ENCODE data around the gene XPA. TPM values are rescaled to one million over a fixed set of nuclear protein-coding genes. Genes with fewer than 3 reads are reported as not detected.

XPA gene
- total RNA-seq, 1 donor: 8.7 TPM

DNA sequence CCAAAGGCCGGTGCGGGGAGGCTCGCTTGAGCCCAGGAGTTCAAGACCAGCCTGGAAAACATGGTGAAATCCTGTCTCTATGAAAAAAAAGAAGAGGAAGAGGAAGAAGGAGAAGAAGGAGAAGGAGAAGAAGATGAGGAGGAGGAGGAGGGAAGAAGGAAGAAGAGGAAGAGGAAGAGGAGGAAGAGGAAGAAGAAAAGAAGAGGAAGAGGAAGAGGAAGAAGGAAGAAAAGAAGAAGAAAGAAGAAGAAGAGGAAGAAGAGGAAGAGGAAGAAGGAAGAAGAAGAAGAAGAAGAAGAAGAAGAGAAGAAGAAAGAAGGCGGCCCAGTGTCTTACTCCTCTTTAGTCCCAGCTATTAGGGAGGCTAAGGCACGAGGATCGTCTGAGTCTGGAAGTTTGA, 44.8 kb upstream of the XPA start:
- H3K9me3 ChIP-seq (ENCODE audit: low read depth, low read length): no peaks in the 10 kb centered on the region
- H3K27ac ChIP-seq (ENCODE audit: low read depth, low read length): no peak overlapping the region
- H4K20me1 ChIP-seq (ENCODE audit: insufficient read depth, low read length): no peaks in the 10 kb centered on the region
- H3K4me2 ChIP-seq (ENCODE audit: insufficient read depth, low read length): no peak overlapping the region
- peaks cover 69% of the 10 kb centered on the region for H3K27me3 ChIP-seq (ENCODE audit: insufficient read depth, low read length)
- H2AFZ ChIP-seq (ENCODE audit: low read length): no peak overlapping the region
- H3K36me3 ChIP-seq (ENCODE audit: insufficient read depth, low read length): no peaks in the 10 kb centered on the region
- TF ChIP-seq, protein P1, sequence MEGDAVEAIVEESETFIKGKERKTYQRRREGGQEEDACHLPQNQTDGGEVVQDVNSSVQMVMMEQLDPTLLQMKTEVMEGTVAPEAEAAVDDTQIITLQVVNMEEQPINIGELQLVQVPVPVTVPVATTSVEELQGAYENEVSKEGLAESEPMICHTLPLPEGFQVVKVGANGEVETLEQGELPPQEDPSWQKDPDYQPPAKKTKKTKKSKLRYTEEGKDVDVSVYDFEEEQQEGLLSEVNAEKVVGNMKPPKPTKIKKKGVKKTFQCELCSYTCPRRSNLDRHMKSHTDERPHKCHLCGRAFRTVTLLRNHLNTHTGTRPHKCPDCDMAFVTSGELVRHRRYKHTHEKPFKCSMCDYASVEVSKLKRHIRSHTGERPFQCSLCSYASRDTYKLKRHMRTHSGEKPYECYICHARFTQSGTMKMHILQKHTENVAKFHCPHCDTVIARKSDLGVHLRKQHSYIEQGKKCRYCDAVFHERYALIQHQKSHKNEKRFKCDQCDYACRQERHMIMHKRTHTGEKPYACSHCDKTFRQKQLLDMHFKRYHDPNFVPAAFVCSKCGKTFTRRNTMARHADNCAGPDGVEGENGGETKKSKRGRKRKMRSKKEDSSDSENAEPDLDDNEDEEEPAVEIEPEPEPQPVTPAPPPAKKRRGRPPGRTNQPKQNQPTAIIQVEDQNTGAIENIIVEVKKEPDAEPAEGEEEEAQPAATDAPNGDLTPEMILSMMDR (IDR thresholded peaks at IDR 0.05; ENCODE audit: extremely low read depth, low read depth, low read length): no peak
- DNase-seq (ENCODE audit: insufficient read length, low spot score, missing footprints): no peak
- no peak overlapping the region for H3K4me3 ChIP-seq (ENCODE audit: insufficient read depth, low read length)
- no peaks in the 10 kb centered on the region for H3K79me2 ChIP-seq (ENCODE audit: insufficient read depth, low read length)
- peaks cover 10% of the 10 kb centered on the region for H3K4me1 ChIP-seq (ENCODE audit: insufficient read depth, low read length)

DNA sequence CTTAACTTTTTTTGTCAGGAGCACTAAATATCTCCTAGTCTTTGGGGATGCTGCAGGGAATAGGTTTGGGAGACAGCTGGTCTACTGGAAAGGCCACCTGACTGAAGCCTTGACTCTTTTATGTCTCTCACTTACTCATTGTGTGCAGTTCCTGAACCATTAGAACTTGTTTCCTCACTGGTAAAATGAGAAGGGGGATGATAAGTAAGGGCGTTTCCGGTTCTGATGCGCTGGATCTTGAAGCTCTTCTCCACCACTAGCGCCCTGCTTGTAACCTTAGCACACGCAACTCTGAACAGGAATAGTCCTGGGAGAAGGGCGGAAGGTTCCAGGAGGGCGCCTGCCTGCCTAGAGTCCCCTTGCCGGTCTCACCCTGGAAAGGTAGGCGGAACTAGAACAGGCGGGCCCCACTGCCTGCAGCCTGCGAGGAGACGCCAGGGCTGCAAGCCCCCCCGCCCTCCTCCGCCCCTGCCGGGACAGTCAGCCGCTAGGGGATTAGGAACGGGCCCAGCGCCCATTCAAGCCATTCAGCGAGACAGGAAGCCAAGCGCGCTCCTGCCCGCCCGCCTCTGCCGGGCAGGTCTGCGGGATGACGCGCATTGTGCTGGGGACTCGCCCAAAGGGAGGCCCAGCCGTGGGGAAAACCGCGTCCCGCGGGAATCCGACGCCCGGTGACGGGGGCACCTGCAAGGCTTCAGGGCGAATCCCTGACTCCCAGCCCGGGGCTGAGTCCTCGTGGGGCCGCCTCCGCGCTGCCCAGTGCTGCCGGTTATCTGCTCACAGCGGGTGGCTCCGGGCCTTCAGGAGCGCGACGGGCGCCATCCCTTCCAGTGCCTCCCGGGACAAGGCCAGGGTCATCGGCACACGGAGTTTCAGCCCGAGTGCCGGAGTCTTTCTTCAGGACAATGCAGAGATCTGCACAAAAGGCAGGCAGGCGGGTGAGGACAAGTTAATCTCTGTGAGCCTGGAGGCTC, 44.0 kb upstream of the XPA start:
- peaks cover 10% of the 10 kb centered on the region for H3K4me1 ChIP-seq (ENCODE audit: insufficient read depth, low read length)
- no peak overlapping the region for H3K27ac ChIP-seq (ENCODE audit: low read depth, low read length)
- TF ChIP-seq, protein P1 (IDR thresholded peaks at IDR 0.05; ENCODE audit: extremely low read depth, low read depth, low read length): no peak
- no peaks in the 10 kb centered on the region for H3K36me3 ChIP-seq (ENCODE audit: insufficient read depth, low read length)
- H3K9me3 ChIP-seq (ENCODE audit: low read depth, low read length): no peaks in the 10 kb centered on the region
- DNase-seq (ENCODE audit: insufficient read length, low spot score, missing footprints): peak; percentile 83
- peak overlapping the region; percentile 49 for H2AFZ ChIP-seq (ENCODE audit: low read length)
- H3K79me2 ChIP-seq (ENCODE audit: insufficient read depth, low read length): no peaks in the 10 kb centered on the region
- H4K20me1 ChIP-seq (ENCODE audit: insufficient read depth, low read length): no peaks in the 10 kb centered on the region
- H3K4me2 ChIP-seq (ENCODE audit: insufficient read depth, low read length): peak overlapping the region; percentile 69
- peaks cover 65% of the 10 kb centered on the region for H3K27me3 ChIP-seq (ENCODE audit: insufficient read depth, low read length)
- H3K4me3 ChIP-seq (ENCODE audit: insufficient read depth, low read length): peak overlapping the region; percentile 57

GRCh38 chr9:97737429-97737828, 40.3 kb upstream of the XPA start:
- H2AFZ ChIP-seq (ENCODE audit: low read length): no peak overlapping the region
- TF ChIP-seq, protein P1 (IDR thresholded peaks at IDR 0.05; ENCODE audit: extremely low read depth, low read depth, low read length): no peak
- DNase-seq (ENCODE audit: insufficient read length, low spot score, missing footprints): no peak
- no peaks in the 10 kb centered on the region for H3K9me3 ChIP-seq (ENCODE audit: low read depth, low read length)
- no peaks in the 10 kb centered on the region for H3K36me3 ChIP-seq (ENCODE audit: insufficient read depth, low read length)
- no peaks in the 10 kb centered on the region for H3K79me2 ChIP-seq (ENCODE audit: insufficient read depth, low read length)
- H3K4me2 ChIP-seq (ENCODE audit: insufficient read depth, low read length): no peak overlapping the region
- no peak overlapping the region for H3K4me3 ChIP-seq (ENCODE audit: insufficient read depth, low read length)
- peaks cover 10% of the 10 kb centered on the region for H3K4me1 ChIP-seq (ENCODE audit: insufficient read depth, low read length)
- no peak overlapping the region for H3K27ac ChIP-seq (ENCODE audit: low read depth, low read length)
- peaks cover 31% of the 10 kb centered on the region for H3K27me3 ChIP-seq (ENCODE audit: insufficient read depth, low read length)
- no peaks in the 10 kb centered on the region for H4K20me1 ChIP-seq (ENCODE audit: insufficient read depth, low read length)

GRCh38 chr9:97735070-97735600, 38.0 kb upstream of the XPA start:
- H3K27me3 ChIP-seq (ENCODE audit: insufficient read depth, low read length): peaks cover 18% of the 10 kb centered on the region
- H3K4me2 ChIP-seq (ENCODE audit: insufficient read depth, low read length): no peak overlapping the region
- H3K9me3 ChIP-seq (ENCODE audit: low read depth, low read length): peaks cover 2% of the 10 kb centered on the region
- no peak overlapping the region for H2AFZ ChIP-seq (ENCODE audit: low read length)
- H3K79me2 ChIP-seq (ENCODE audit: insufficient read depth, low read length): no peaks in the 10 kb centered on the region
- H4K20me1 ChIP-seq (ENCODE audit: insufficient read depth, low read length): no peaks in the 10 kb centered on the region
- DNase-seq (ENCODE audit: insufficient read length, low spot score, missing footprints): no peak
- no peak overlapping the region for H3K27ac ChIP-seq (ENCODE audit: low read depth, low read length)
- H3K4me3 ChIP-seq (ENCODE audit: insufficient read depth, low read length): no peak overlapping the region
- H3K4me1 ChIP-seq (ENCODE audit: insufficient read depth, low read length): no peaks in the 10 kb centered on the region
- H3K36me3 ChIP-seq (ENCODE audit: insufficient read depth, low read length): no peaks in the 10 kb centered on the region
- TF ChIP-seq, protein P1 (IDR thresholded peaks at IDR 0.05; ENCODE audit: extremely low read depth, low read depth, low read length): no peak

Data from osteoblast (primary cell).